Breast epithelium (tissue), 4 donors: ENCODE measurements around the gene TUG1. TPM values are rescaled to one million over a fixed set of nuclear protein-coding genes. Genes with fewer than 3 reads are reported as not detected.

Source experiments
- DNase-seq, 2 donors: peaks; one replicate each; pipeline ENCODE4 v3.0.0-alpha.2; 2019; ENCODE audit warnings: low spot score in 2 of 2
- H3K27ac ChIP-seq, 2 donors: fragments of 200-600 bp; sonication (generic) in 1 of 2; one replicate each; pipeline ENCODE4 v1.5.1; 2016 to 2019; ENCODE audit warnings: mild to moderate bottlenecking in 1 of 2
- H3K27me3 ChIP-seq, 2 donors: fragments of 200-600 bp; sonication (generic) in 1 of 2; one replicate each; pipeline versions ENCODE4 v1.5.1 to v1.6.0; 2017 to 2019; ENCODE audit warnings: control low read depth in 1 of 2, mild to moderate bottlenecking in 1 of 2
- H3K36me3 ChIP-seq: fragments of 200-600 bp; one replicate; pipeline ENCODE4 v1.5.1; 2019
- H3K4me1 ChIP-seq, 2 donors: fragments of 200-600 bp; sonication (generic); one replicate each; pipeline ENCODE4 v1.5.1; 2016 to 2019; ENCODE audit warnings: control low read depth in 1 of 2
- H3K4me3 ChIP-seq, 3 donors: fragments of 200-600 bp; sonication (generic); 1 replicate in 2 of 3; 2 replicates in 1 of 3; pipeline ENCODE4 v1.5.1; 2016 to 2019; ENCODE audit warnings: mild to moderate bottlenecking in 3 of 3, moderate library complexity in 2 of 3
- H3K9me3 ChIP-seq, 2 donors: fragments of 200-600 bp; sonication (generic) in 1 of 2; one replicate each; pipeline ENCODE4 v1.5.1; 2016 to 2019; ENCODE audit warnings: control low read depth in 1 of 2
- POLR2A ChIP-seq: fragments of 450-650 bp; IDR thresholded peaks from one replicate; pipeline ENCODE4 v1.6.1; 2016; ENCODE audit warnings: antibody characterized with exemption, mild to moderate bottlenecking, moderate library complexity
- POLR2AphosphoS5 ChIP-seq, 3 donors: sonication (generic); formaldehyde crosslinking; IDR thresholded peaks; one replicate each; pipeline ENCODE4 v1.6.1; 2017; ENCODE audit warnings: antibody characterized with exemption in 3 of 3
- intact Hi-C: fragments of 100-400 bp; cut with DNase I; formaldehyde crosslinking; loops from one replicate; pipeline ENCODE4 v1.15.1; 2023; ENCODE audit warnings: low total_unique reads
- total RNA-seq, 3 donors: library from RNA; depleted of rRNA; stranded (reverse); fragments of >200 nt; gene quantifications; one replicate each; pipeline ENCODE4 v1.1.0, GENCODE V29; 2016
- TF ChIP-seq, protein P1 (sequence below), 3 donors: fragments of 450-650 bp; IDR thresholded peaks; one replicate each; pipeline ENCODE4 v1.5.1; 2016 to 2017; ENCODE audit warnings: antibody characterized with exemption in 3 of 3, mild to moderate bottlenecking in 3 of 3, moderate library complexity in 3 of 3

TUG1 gene
- total RNA-seq, 3 donors from 2014 or later, result 59.7 to 116 (median 84.9) TPM

DNA sequence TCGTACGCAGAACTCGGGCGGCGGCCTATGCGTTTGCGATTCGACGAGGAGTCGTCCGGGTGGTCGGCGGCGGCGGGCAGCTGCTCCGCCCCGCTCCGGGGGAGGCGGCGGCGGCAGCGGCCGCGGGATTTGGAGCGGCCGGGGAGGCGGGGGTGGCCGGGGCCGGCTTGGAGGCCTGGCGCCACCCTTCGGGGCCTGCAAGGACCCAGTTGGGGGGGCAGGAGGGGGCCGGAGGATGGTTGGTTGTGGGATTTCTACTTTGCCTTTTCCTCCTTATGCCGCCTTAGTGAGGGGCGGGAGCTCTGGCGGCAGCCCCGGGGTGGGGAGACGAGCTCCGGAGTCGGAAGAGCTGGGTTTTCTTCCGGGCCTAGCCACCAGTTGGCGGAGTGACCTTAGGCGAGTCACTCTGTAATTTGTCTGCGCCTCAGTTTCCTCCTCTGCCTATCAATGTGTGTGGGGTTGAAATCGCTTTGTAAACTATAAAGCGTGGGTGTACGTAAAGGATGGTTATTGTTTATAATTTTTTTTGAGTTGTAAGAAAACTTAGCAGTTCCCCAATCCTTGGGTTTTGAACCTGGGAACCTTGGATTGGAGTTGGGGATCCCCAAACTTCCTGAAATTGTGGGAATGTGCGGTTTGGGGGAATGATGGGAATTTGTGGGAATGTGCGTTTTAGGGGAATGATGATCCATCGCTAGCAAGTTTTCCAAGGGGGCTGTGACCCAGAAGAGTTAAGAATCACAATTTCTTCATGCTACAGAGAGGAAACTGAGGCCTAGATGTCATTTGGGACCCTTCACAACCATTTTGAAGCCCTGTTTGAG is 679 bp downstream of the TUG1 start:
- intact Hi-C loops, result no loop called here
- Histone ChIP-seq H3K9me3 (peaks cover 34 to 46% of the 10 kb centered on the region in 2 donors), H3K36me3 (peaks cover 18% of the 10 kb centered on the region), H3K27me3 (no peaks in the 10 kb centered on the region), H3K27ac (peak overlapping the region; percentile 94 to 98), H3K4me1 (peaks cover 0 to 9% of the 10 kb centered on the region in 2 donors), H3K4me3 (peak overlapping the region; percentile 84 to 98 (median 86))
- peak in 1 of 2 donors; percentile 30 for DNase-seq
- TF ChIP-seq, protein P1, sequence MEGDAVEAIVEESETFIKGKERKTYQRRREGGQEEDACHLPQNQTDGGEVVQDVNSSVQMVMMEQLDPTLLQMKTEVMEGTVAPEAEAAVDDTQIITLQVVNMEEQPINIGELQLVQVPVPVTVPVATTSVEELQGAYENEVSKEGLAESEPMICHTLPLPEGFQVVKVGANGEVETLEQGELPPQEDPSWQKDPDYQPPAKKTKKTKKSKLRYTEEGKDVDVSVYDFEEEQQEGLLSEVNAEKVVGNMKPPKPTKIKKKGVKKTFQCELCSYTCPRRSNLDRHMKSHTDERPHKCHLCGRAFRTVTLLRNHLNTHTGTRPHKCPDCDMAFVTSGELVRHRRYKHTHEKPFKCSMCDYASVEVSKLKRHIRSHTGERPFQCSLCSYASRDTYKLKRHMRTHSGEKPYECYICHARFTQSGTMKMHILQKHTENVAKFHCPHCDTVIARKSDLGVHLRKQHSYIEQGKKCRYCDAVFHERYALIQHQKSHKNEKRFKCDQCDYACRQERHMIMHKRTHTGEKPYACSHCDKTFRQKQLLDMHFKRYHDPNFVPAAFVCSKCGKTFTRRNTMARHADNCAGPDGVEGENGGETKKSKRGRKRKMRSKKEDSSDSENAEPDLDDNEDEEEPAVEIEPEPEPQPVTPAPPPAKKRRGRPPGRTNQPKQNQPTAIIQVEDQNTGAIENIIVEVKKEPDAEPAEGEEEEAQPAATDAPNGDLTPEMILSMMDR (IDR thresholded peaks at IDR 0.05), result no peak
- TF ChIP-seq POLR2AphosphoS5 (IDR thresholded peaks at IDR 0.05), result no peak
- TF ChIP-seq POLR2A, result no peak

DNA sequence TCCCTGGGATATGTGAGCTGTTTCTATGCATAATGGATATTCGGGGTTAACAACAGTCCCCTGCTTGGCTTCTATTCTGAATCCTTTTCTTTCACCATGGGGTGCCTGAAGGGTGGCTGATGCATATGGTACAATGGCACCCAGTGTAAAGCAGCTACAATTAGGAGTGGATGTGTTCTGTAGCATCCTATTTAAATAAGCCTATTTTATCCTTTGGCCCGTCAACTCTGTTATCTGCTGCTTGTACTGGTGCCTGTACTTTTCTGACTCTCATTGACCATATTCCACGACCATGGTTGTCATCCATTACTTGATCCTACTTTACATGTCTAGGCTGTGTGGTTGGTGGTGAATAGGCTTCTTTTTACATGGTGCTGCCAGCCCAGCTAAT is 1.3 kb downstream of the TUG1 start:
- Histone ChIP-seq H3K4me3 (peak overlapping the region; percentile 84 to 98 (median 86)), H3K27me3 (no peaks in the 10 kb centered on the region), H3K4me1 (peaks cover 0 to 9% of the 10 kb centered on the region in 2 donors), H3K36me3 (peaks cover 18% of the 10 kb centered on the region), H3K9me3 (peaks cover 40 to 52% of the 10 kb centered on the region in 2 donors), H3K27ac (peak overlapping the region; percentile 4 to 98)
- intact Hi-C loops, result no loop called here
- DNase-seq, result no peak
- TF ChIP-seq POLR2AphosphoS5 (IDR thresholded peaks at IDR 0.05) (no peak), POLR2A (no peak)
- TF ChIP-seq, protein P1 (IDR thresholded peaks at IDR 0.05), result no peak

GRCh38 chr22:30978304-30978962 is 9.4 kb downstream of the TUG1 start:
- intact Hi-C loops, result no loop called here

GRCh38 chr22:30979932-30980331 is 10.9 kb downstream of the TUG1 start:
- DNase-seq, result no peak
- H3K36me3 ChIP-seq, result no peaks in the 10 kb centered on the region
- H3K27me3 ChIP-seq, result no peaks in the 10 kb centered on the region
- no peak overlapping the region for H3K27ac ChIP-seq
- H3K9me3 ChIP-seq, result peaks cover 72 to 98% of the 10 kb centered on the region in 2 donors
- no peak for TF ChIP-seq POLR2A
- H3K4me1 ChIP-seq, result no peaks in the 10 kb centered on the region
- no peak overlapping the region for H3K4me3 ChIP-seq
- intact Hi-C loops, result no loop called here

More at GRCh38 chr22:30978304-30978962, 9.4 kb downstream of the TUG1 start:
- TF ChIP-seq, protein P1 (IDR thresholded peaks at IDR 0.05), result no peak
- TF ChIP-seq POLR2AphosphoS5 (IDR thresholded peaks at IDR 0.05) (no peak), POLR2A (no peak)
- no peaks in the 10 kb centered on the region for H3K27me3 ChIP-seq
- no peaks in the 10 kb centered on the region for H3K4me1 ChIP-seq
- peaks cover 82 to 98% of the 10 kb centered on the region in 2 donors for H3K9me3 ChIP-seq
- DNase-seq, result no peak
- no peak overlapping the region for H3K4me3 ChIP-seq
- no peak overlapping the region for H3K27ac ChIP-seq
- peaks cover 1% of the 10 kb centered on the region for H3K36me3 ChIP-seq

GRCh38 chr22:30982512-30982911 is 13.4 kb downstream of the TUG1 start:
- TF ChIP-seq, protein P1 (IDR thresholded peaks at IDR 0.05), result no peak
- no peak for TF ChIP-seq POLR2A
- TF ChIP-seq POLR2AphosphoS5 (IDR thresholded peaks at IDR 0.05), result no peak
- Histone ChIP-seq H3K9me3 (peaks cover 62 to 91% of the 10 kb centered on the region in 2 donors), H3K36me3 (no peaks in the 10 kb centered on the region), H3K4me3 (no peak overlapping the region), H3K27me3 (no peaks in the 10 kb centered on the region), H3K27ac (no peak overlapping the region), H3K4me1 (no peaks in the 10 kb centered on the region)
- DNase-seq, result no peak
- intact Hi-C loops, result no loop called here
